Keratinocyte (primary cell): Measurements from ENCODE around the gene MTA1.

Source experiments
- EZH2 ChIP-seq: IDR thresholded peaks from one replicate; pipeline ENCODE4 v1.6.1; 2012; ENCODE audit warnings: inconsistent platforms, mild to moderate bottlenecking, low read length, moderate library complexity
- TF ChIP-seq, protein P1 (sequence below), 3 experiments: IDR thresholded peaks in 1 of 3; conservative IDR thresholded peaks in 1 of 3; optimal IDR thresholded peaks in 1 of 3; 2 replicates in 2 of 3; 3 replicates in 1 of 3; pipeline versions ENCODE3 to v1.5.1; 2011; ENCODE audit warnings: low read length in 3 of 3, mild to moderate bottlenecking in 3 of 3, moderate library complexity in 2 of 3, control low read depth in 1 of 3, inconsistent platforms in 1 of 3; ENCODE audit not compliant: insufficient read depth in 2 of 3; ENCODE audit errors: extremely low read depth in 1 of 3

DNA sequence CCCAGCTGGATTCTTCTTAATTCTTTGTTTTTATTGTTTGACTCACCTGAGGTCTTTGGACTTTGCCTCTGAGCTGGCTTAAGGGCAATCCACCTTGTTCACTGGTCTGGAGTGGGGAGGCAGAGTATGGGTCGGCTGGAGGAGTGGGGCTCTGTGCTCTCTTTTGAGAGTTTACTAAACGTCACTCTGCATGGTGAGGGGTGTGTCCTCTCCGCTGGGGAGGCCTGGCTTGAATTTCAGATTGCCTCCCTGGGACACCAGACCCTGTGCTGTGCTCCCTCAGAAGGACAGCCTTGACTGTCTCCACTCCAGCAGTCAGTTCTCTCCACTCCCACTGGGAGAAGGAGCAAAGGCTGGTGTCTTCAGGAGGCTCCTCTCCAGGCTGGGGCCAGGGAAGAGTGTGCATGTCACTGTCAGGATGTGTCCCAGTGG, 1.9 kb upstream of the MTA1 start:
- TF ChIP-seq, protein P1, sequence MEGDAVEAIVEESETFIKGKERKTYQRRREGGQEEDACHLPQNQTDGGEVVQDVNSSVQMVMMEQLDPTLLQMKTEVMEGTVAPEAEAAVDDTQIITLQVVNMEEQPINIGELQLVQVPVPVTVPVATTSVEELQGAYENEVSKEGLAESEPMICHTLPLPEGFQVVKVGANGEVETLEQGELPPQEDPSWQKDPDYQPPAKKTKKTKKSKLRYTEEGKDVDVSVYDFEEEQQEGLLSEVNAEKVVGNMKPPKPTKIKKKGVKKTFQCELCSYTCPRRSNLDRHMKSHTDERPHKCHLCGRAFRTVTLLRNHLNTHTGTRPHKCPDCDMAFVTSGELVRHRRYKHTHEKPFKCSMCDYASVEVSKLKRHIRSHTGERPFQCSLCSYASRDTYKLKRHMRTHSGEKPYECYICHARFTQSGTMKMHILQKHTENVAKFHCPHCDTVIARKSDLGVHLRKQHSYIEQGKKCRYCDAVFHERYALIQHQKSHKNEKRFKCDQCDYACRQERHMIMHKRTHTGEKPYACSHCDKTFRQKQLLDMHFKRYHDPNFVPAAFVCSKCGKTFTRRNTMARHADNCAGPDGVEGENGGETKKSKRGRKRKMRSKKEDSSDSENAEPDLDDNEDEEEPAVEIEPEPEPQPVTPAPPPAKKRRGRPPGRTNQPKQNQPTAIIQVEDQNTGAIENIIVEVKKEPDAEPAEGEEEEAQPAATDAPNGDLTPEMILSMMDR (optimal IDR thresholded peaks at IDR 0.05 in 1 of 3, IDR thresholded peaks at IDR 0.05 in 1 of 3, conservative IDR thresholded peaks at IDR 0.05 in 1 of 3; ENCODE audit: extremely low read depth in 1 of 3, insufficient read depth in 2 of 3, low read length in 3 of 3) = no peak
- no peak for TF ChIP-seq EZH2
